Effector memory CD8-positive, alpha-beta T cell (primary cell): ENCODE measurements around the gene PCDHB10.
"Not testable (repeated sequence)": the region's sequence is repeated elsewhere in the genome, so short reads cannot be mapped to it uniquely, and the experiment has no call there.

Experiments
- ATAC-seq: fragments of 150-1000 bp; cut with Tn5 transposase; replicated peaks from 2 replicates; pipeline ENCODE4 v1.10.0; 2021; ENCODE audit warnings: mild to moderate bottlenecking, moderate library complexity
- DNase-seq, 3 experiments: peaks; one replicate each; pipeline ENCODE4 v3.0.0; 2021
- H3K27ac Mint-ChIP-seq, 2 donors: one replicate each; pipeline ENCODE4 v1.8.0; 2022; ENCODE audit warnings: mild to moderate bottlenecking in 2 of 2, mixed read lengths in 2 of 2, moderate library complexity in 2 of 2
- H3K27me3 Mint-ChIP-seq, 2 donors: one replicate each; pipeline ENCODE4 v1.8.0; 2022; ENCODE audit warnings: mixed read lengths in 2 of 2
- H3K36me3 Mint-ChIP-seq: one replicate; pipeline ENCODE4 v1.8.0; 2022; ENCODE audit warnings: mild to moderate bottlenecking, moderate library complexity, mixed read lengths; ENCODE audit not compliant: insufficient read depth
- H3K4me1 Mint-ChIP-seq, 2 donors: one replicate each; pipeline ENCODE4 v1.8.0; 2022; ENCODE audit warnings: low read depth in 2 of 2, mixed read lengths in 2 of 2
- H3K4me3 Mint-ChIP-seq, 2 donors: one replicate each; pipeline ENCODE4 v1.8.0; 2022; ENCODE audit warnings: mild to moderate bottlenecking in 2 of 2, mixed read lengths in 2 of 2, moderate library complexity in 2 of 2
- H3K9me3 Mint-ChIP-seq, 2 donors: one replicate each; pipeline ENCODE4 v1.8.0; 2022; ENCODE audit warnings: mixed read lengths in 2 of 2

Gene PCDHB10

GRCh38 chr5:141177577-141178191 is 14.5 kb upstream of the PCDHB10 start, which contains the start of gene PCDHB8:
Gene PCDHB8, plus strand, starts transcription at chr5:141177790. Its CDS starts 245 bp downstream, at chr5:141178035.
- not testable (repeated sequence) for H3K4me1 Mint-ChIP-seq, DNase-seq, H3K36me3 Mint-ChIP-seq, H3K4me3 Mint-ChIP-seq, H3K9me3 Mint-ChIP-seq, H3K27ac Mint-ChIP-seq, ATAC-seq
- H3K27me3 Mint-ChIP-seq: peaks cover 14 to 18% of the 10 kb centered on the region in 2 donors

DNA sequence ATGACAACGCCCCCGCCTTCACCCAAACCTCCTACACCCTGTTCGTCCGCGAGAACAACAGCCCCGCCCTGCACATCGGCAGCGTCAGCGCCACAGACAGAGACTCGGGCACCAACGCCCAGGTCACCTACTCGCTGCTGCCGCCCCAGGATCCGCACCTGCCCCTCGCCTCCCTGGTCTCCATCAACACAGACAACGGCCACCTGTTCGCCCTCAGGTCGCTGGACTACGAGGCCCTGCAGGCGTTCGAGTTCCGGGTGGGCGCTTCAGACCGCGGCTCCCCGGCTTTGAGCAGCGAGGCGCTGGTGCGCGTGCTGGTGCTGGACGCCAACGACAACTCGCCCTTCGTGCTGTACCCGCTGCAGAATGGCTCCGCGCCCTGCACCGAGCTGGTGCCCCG is 12.8 kb upstream of the PCDHB10 start:
- ATAC-seq, H3K4me1 Mint-ChIP-seq, H3K27ac Mint-ChIP-seq, DNase-seq, H3K9me3 Mint-ChIP-seq, H3K36me3 Mint-ChIP-seq, H3K4me3 Mint-ChIP-seq: not testable (repeated sequence)
- peaks cover 22 to 29% of the 10 kb centered on the region in 2 donors for H3K27me3 Mint-ChIP-seq

DNA sequence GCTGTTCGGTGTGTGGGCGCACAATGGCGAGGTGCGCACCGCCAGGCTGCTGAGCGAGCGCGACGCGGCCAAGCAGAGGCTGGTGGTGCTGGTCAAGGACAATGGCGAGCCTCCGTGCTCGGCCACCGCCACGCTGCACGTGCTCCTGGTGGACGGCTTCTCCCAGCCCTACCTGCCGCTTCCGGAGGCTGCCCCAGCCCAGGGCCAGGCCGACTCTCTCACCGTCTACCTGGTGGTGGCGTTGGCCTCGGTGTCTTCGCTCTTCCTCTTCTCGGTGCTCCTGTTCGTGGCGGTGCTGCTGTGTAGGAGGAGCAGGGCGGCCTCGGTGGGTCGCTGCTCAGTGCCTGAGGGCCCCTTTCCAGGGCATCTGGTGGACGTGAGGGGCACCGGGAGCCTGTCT is 12.3 kb upstream of the PCDHB10 start:
- ATAC-seq, H3K27ac Mint-ChIP-seq: not testable (repeated sequence)

GRCh38 chr5:141180313-141180712 is 11.8 kb upstream of the PCDHB10 start:
- H3K9me3 Mint-ChIP-seq: peaks cover 0 to 1% of the 10 kb centered on the region in 2 donors
- ATAC-seq (no peak), DNase-seq (no peak)
- no peaks in the 10 kb centered on the region for H3K36me3 Mint-ChIP-seq
- H3K4me3 Mint-ChIP-seq: no peak overlapping the region
- no peak overlapping the region for H3K27ac Mint-ChIP-seq
- H3K27me3 Mint-ChIP-seq: peaks cover 32 to 38% of the 10 kb centered on the region in 2 donors
- H3K4me1 Mint-ChIP-seq: no peaks in the 10 kb centered on the region

More for the DNA sequence above, 12.3 kb upstream of the PCDHB10 start:
- not testable (repeated sequence) for DNase-seq, H3K4me3 Mint-ChIP-seq, H3K36me3 Mint-ChIP-seq, H3K4me1 Mint-ChIP-seq, H3K9me3 Mint-ChIP-seq
- H3K27me3 Mint-ChIP-seq: peaks cover 27 to 34% of the 10 kb centered on the region in 2 donors

DNA sequence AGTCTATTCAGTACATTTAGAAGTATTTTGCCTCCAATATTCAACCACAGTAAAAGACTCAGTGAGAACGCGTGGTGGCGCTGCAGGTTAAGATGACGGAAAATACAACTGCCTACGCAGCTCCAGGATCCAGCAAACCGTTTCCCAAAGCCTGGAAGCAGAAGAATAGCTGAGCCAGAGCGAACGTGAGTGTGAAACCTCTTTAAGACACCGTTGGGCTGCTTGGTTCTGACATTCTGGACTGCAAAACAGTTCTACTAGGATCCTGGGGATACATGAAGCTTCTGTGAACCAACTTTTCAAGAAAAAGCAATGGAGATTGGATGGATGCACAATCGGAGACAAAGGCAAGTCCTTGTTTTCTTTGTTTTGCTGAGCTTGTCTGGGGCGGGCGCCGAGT is 9.9 kb upstream of the PCDHB10 start, which contains the start of gene PCDHB16:
TSS of gene PCDHB16 (plus strand) at position 140 of the 400 bp plus-strand sequence. CDS start at position 313, 173 bp downstream.
- Mint-ChIP-seq H3K9me3 (peaks cover 0 to 1% of the 10 kb centered on the region in 2 donors), H3K27me3 (peaks cover 32 to 53% of the 10 kb centered on the region in 2 donors), H3K4me1 (peaks cover 5% of the 10 kb centered on the region in 2 donors), H3K36me3 (no peaks in the 10 kb centered on the region), H3K27ac (no peak within 1 kb of the TSS), H3K4me3 (no peak within 1 kb of the TSS)
- ATAC-seq: no peak
- no peak for DNase-seq

GRCh38 chr5:141184117-141184855 is 7.9 kb upstream of the PCDHB10 start:
- H3K27me3 Mint-ChIP-seq: peaks cover 45 to 67% of the 10 kb centered on the region in 2 donors
- H3K36me3 Mint-ChIP-seq, H3K4me3 Mint-ChIP-seq, H3K9me3 Mint-ChIP-seq, ATAC-seq, DNase-seq, H3K27ac Mint-ChIP-seq, H3K4me1 Mint-ChIP-seq: not testable (repeated sequence)

DNA sequence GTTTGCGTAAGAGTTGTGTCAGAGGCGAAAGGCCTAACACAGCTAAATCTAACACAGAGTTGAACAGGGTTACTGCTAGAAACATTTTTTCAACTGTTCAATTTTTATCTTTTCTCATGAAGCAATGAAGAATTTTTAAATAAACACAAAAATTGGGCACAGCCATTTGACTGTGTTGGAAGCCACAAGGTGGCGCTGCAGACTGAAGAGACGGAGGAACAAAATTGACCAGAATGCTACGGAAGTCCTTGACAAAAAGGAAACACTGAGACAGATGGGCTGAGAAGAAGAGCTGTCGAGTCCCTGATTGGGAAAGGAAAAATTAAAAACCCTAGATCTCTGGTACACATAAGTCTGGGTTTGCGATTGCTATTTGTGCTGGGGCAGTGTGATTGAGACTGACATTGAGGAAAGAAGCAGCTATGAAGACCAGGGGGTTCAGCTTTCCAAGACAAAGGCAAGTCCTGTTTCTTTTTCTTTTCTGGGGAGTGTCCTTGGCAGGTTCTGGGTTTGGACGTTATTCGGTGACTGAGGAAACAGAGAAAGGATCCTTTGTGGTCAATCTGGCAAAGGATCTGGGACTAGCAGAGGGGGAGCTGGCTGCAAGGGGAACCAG is 5.1 kb upstream of the PCDHB10 start, which contains the start of gene PCDHB9:
TSS of gene PCDHB9 (plus strand) at position 265 of the 616 bp plus-strand sequence. CDS start at position 423, 158 bp downstream.
- H3K9me3 Mint-ChIP-seq: peaks cover 0 to 1% of the 10 kb centered on the region in 2 donors
- no peaks in the 10 kb centered on the region for H3K36me3 Mint-ChIP-seq
- DNase-seq (peak in 2 of 3 experiments; percentile 12 to 14), ATAC-seq (peak; percentile 42)
- H3K4me1 Mint-ChIP-seq: peaks cover 8% of the 10 kb centered on the region in 2 donors
- peaks cover 54 to 80% of the 10 kb centered on the region in 2 donors for H3K27me3 Mint-ChIP-seq
- no peak within 1 kb of the TSS for H3K27ac Mint-ChIP-seq
- peak within 1 kb of the TSS; percentile 46 to 60 for H3K4me3 Mint-ChIP-seq

DNA sequence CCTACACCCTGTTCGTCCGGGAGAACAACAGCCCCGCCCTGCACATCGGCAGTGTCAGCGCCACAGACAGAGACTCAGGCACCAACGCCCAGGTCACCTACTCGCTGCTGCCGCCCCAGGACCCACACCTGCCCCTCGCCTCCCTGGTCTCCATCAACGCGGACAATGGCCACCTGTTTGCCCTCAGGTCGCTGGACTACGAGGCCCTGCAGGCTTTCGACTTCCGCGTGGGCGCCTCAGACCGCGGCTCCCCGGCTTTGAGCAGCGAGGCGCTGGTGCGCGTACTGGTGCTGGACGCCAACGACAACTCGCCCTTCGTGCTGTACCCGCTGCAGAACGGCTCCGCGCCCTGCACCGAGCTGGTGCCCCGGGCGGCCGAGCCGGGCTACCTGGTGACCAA is 3.5 kb upstream of the PCDHB10 start:
- peaks cover 48 to 77% of the 10 kb centered on the region in 2 donors for H3K27me3 Mint-ChIP-seq
- not testable (repeated sequence) for DNase-seq, H3K27ac Mint-ChIP-seq, H3K4me3 Mint-ChIP-seq, H3K36me3 Mint-ChIP-seq, ATAC-seq, H3K9me3 Mint-ChIP-seq
- H3K4me1 Mint-ChIP-seq: peaks cover 10 to 11% of the 10 kb centered on the region in 2 donors

GRCh38 chr5:141189131-141189530 is 3.0 kb upstream of the PCDHB10 start:
- H3K36me3 Mint-ChIP-seq, H3K27ac Mint-ChIP-seq: not testable (repeated sequence)

GRCh38 chr5:141194332-141194731 is 2.2 kb downstream of the PCDHB10 start:
- H3K27me3 Mint-ChIP-seq: peaks cover 51 to 67% of the 10 kb centered on the region in 2 donors
- not testable (repeated sequence) for H3K27ac Mint-ChIP-seq, DNase-seq, H3K4me1 Mint-ChIP-seq, H3K36me3 Mint-ChIP-seq, H3K9me3 Mint-ChIP-seq, ATAC-seq, H3K4me3 Mint-ChIP-seq

More at GRCh38 chr5:141189131-141189530, 3.0 kb upstream of the PCDHB10 start:
- H3K4me3 Mint-ChIP-seq, H3K9me3 Mint-ChIP-seq, ATAC-seq, DNase-seq: not testable (repeated sequence)
- Mint-ChIP-seq H3K4me1 (peaks cover 10 to 11% of the 10 kb centered on the region in 2 donors), H3K27me3 (peaks cover 48 to 76% of the 10 kb centered on the region in 2 donors)

DNA sequence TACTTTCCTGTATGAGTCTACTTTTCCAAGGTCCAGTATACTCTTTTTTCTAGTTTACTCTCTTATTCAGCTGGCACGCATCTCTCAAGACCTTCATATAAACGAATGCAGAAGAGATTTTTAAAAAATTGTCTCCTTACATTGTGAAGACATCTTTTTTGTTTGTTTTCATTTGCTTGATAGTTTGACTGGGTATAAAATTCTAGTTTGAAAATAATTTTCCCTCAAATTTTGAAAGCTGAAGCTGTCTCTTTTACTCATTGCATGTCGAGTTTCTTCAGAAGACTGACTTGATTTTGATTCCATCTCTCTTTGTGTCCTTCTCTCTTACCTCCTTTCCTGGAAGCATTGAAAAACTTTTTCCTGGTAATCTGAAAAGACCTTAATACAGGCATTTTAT is 4.2 kb downstream of the PCDHB10 start:
- ATAC-seq: no peak
- peaks cover 2% of the 10 kb centered on the region for H3K36me3 Mint-ChIP-seq
- H3K9me3 Mint-ChIP-seq: no peaks in the 10 kb centered on the region
- H3K27me3 Mint-ChIP-seq: peaks cover 46 to 69% of the 10 kb centered on the region in 2 donors
- peaks cover 2 to 3% of the 10 kb centered on the region in 2 donors for H3K4me1 Mint-ChIP-seq
- no peak overlapping the region for H3K27ac Mint-ChIP-seq
- no peak overlapping the region for H3K4me3 Mint-ChIP-seq
- no peak for DNase-seq

GRCh38 chr5:141199359-141200235 is 7.4 kb downstream of the PCDHB10 start, which contains the start of gene PCDHB11:
Gene PCDHB11, plus strand, starts transcription at chr5:141199627. Its CDS starts 148 bp downstream, at chr5:141199775.
- Mint-ChIP-seq H3K36me3 (peaks cover 3% of the 10 kb centered on the region), H3K27ac (no peak within 1 kb of the TSS), H3K9me3 (no peaks in the 10 kb centered on the region), H3K27me3 (peaks cover 41 to 56% of the 10 kb centered on the region in 2 donors), H3K4me3 (no peak within 1 kb of the TSS), H3K4me1 (no peaks in the 10 kb centered on the region)
- no peak for ATAC-seq
- no peak for DNase-seq
